Lower leg skin (tissue), 4 donors: ENCODE measurements around the gene SH2D7. TPM values are rescaled to one million over a fixed set of nuclear protein-coding genes. Genes with fewer than 3 reads are reported as not detected.

ENCODE experiments used
- DNase-seq, 2 donors: peaks; one replicate each; pipeline ENCODE4 v3.0.0-alpha.2; 2019; ENCODE audit warnings: low spot score in 2 of 2
- H3K4me3 ChIP-seq: fragments of 200-600 bp; sonication (generic); 2 replicates; pipeline ENCODE4 v1.5.1; 2017; ENCODE audit warnings: mild to moderate bottlenecking, low read depth; ENCODE audit not compliant: poor library complexity, severe bottlenecking
- POLR2A ChIP-seq, 2 donors: fragments of 450-650 bp; IDR thresholded peaks; one replicate each; pipeline ENCODE4 v1.6.1; 2016 to 2017; ENCODE audit warnings: antibody characterized with exemption in 2 of 2, mild to moderate bottlenecking in 1 of 2, moderate library complexity in 1 of 2
- WGBS, 2 donors: methylation state at CpG; one replicate each; pipeline ENCODE4 v1.1.5; 2018; 5-methylcytosine and 5-hydroxymethylcytosine counted together
- intact Hi-C: fragments of 100-400 bp; cut with DNase I; formaldehyde crosslinking; loops from one replicate; pipeline ENCODE4 v1.15.0; 2023; ENCODE audit warnings: low total_unique reads
- total RNA-seq, 4 donors: library from RNA; depleted of rRNA; stranded (reverse); fragments of >200 nt; gene quantifications; one replicate each; pipeline ENCODE4 v1.1.0, GENCODE V29; 2016
- TF ChIP-seq, protein P1 (sequence below), 3 donors: fragments of 450-650 bp; IDR thresholded peaks; one replicate each; pipeline ENCODE4 v1.5.1; 2016; ENCODE audit warnings: antibody characterized with exemption in 3 of 3, mild to moderate bottlenecking in 3 of 3, moderate library complexity in 2 of 3

The SH2D7 gene
- total RNA-seq, 4 donors from 2014 or later, result not detected

DNA sequence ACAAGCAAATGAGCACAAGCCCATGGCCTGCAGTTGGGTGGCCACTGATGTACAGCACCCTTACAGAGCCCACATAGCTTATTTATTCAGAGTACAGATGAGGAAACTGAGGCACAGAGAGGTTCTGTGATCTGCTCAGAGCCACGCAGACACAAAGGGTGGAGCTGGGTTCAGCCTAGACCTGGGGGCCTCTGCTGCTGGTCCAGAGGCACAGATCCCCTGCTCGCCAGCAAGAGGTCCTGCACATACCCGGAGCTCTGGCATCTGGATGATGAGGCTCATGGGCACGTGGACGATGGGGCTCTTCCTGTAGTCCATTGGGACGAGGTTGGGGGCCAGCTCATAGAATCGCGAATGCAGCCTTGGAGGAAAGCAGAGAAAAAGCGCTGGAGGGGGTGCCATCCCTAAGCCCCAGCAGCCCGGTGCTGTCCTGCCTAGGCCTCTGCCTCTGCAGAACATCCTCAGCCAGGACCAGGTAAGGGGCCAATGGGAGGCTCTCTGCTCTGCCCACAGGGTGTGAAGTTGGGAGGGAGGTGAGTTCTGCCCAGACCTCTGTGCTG lies 18.6 kb downstream of the SH2D7 start:
- 92 to 98% methylated on average over 9 to 10 of the region's 10 CpGs for WGBS, 2 donors
- intact Hi-C loops, result loop anchor here (5.0 kb wide), 1 partner anchor 131 kb away; no protein-coding TSS in a partner anchor

DNA sequence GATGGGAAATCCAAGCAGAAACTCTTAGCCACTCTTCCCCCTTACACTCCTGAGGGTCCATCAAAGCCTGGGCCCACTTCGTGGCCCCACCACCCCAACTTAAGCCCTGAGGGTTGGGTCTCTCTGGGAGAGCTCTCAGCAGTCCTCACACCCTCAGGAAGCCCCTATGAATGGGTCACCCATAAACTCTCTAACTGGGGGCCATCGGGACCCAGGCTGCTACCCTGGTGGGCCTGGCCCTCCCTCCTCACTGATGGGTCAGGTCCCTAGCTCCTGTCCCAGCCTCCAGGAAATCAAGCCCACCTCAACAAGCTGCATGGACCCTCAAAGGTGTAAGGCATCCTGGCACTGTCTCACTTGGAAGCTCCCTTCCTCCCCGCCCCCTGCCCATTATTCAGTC lies 19.4 kb downstream of the SH2D7 start:
- no peak for DNase-seq
- 76 to 100% methylated on average over 3 of the region's 3 CpGs for WGBS, 2 donors
- no peak for TF ChIP-seq POLR2A (IDR thresholded peaks at IDR 0.05)
- TF ChIP-seq, protein P1, sequence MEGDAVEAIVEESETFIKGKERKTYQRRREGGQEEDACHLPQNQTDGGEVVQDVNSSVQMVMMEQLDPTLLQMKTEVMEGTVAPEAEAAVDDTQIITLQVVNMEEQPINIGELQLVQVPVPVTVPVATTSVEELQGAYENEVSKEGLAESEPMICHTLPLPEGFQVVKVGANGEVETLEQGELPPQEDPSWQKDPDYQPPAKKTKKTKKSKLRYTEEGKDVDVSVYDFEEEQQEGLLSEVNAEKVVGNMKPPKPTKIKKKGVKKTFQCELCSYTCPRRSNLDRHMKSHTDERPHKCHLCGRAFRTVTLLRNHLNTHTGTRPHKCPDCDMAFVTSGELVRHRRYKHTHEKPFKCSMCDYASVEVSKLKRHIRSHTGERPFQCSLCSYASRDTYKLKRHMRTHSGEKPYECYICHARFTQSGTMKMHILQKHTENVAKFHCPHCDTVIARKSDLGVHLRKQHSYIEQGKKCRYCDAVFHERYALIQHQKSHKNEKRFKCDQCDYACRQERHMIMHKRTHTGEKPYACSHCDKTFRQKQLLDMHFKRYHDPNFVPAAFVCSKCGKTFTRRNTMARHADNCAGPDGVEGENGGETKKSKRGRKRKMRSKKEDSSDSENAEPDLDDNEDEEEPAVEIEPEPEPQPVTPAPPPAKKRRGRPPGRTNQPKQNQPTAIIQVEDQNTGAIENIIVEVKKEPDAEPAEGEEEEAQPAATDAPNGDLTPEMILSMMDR (IDR thresholded peaks at IDR 0.05), result no peak
- no peak overlapping the region for H3K4me3 ChIP-seq
- intact Hi-C loops, result loop anchor here (5.0 kb wide), 1 partner anchor 131 kb away; no protein-coding TSS in a partner anchor

More for the DNA sequence above, 18.6 kb downstream of the SH2D7 start:
- TF ChIP-seq, protein P1 (IDR thresholded peaks at IDR 0.05), result no peak
- TF ChIP-seq POLR2A (IDR thresholded peaks at IDR 0.05), result no peak
- no peak for DNase-seq
- no peak overlapping the region for H3K4me3 ChIP-seq

DNA sequence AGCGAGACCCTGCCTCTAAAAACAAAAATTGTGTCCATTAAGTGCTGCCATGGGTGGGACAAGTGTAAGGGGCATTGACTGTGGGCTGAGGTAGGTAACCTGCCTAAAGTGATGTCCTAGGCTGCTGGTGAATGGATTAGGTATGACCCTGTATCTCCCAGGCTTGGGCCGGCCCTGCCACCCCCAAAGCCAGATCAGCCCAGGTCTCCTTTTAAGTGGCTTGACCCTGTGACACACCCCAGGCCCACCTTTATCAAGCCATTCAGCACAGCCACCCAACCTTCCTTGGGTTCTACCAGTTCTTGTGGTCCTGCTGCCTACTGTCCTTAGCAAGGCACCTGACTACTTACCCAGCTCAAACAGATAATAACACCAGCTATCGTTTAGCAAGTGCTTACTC lies 20.2 kb downstream of the SH2D7 start:
- intact Hi-C loops, result loop anchor here (5.0 kb wide), 1 partner anchor 130 kb away; no protein-coding TSS in a partner anchor
- TF ChIP-seq, protein P1 (IDR thresholded peaks at IDR 0.05), result no peak
- no peak for TF ChIP-seq POLR2A (IDR thresholded peaks at IDR 0.05)
- no peak overlapping the region for H3K4me3 ChIP-seq
- DNase-seq, result no peak
- WGBS, 2 donors, result 72 to 76% methylated on average over 3 of the region's 3 CpGs

DNA sequence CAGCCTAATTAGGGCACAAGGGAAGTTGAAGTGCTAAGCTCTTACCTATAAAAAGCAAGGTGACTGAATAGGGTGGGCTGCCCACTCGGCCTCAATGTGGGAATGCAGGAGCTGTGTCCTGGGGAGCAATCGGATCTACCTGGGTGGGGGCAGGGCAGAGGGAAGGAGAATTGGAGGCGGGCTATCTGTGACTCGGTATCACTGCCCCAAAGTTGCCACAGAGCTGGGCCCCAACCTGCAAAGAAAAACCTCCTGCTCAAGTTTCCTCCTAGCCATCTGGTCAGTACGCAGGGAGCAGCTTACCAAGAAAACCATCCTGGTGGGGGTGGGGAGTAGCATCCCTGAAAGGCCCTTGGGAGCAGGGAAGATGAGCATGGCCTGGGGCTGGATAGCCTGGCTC lies 28.2 kb downstream of the SH2D7 start:
- 85 to 89% methylated on average over 5 of the region's 5 CpGs for WGBS, 2 donors
- no peak for DNase-seq
- TF ChIP-seq, protein P1 (IDR thresholded peaks at IDR 0.05), result no peak
- TF ChIP-seq POLR2A (IDR thresholded peaks at IDR 0.05), result no peak
- no peak overlapping the region for H3K4me3 ChIP-seq
- intact Hi-C loops, result no loop called here

GRCh38 chr15:78125267-78125666 lies 32.9 kb downstream of the SH2D7 start:
- DNase-seq, result no peak
- WGBS, 2 donors, result 70 to 80% methylated on average over 3 of the region's 3 CpGs
- H3K4me3 ChIP-seq, result no peak overlapping the region
- intact Hi-C loops, result loop anchor here (5.0 kb wide), 1 partner anchor 117 kb away; no protein-coding TSS in a partner anchor
- TF ChIP-seq, protein P1 (IDR thresholded peaks at IDR 0.05), result no peak
- no peak for TF ChIP-seq POLR2A (IDR thresholded peaks at IDR 0.05)

GRCh38 chr15:78127882-78128281 lies 35.5 kb downstream of the SH2D7 start:
- H3K4me3 ChIP-seq, result no peak overlapping the region
- 88 to 95% methylated on average over 2 of the region's 2 CpGs for WGBS, 2 donors
- TF ChIP-seq POLR2A (IDR thresholded peaks at IDR 0.05), result no peak
- TF ChIP-seq, protein P1 (IDR thresholded peaks at IDR 0.05), result no peak
- intact Hi-C loops, result loop anchor here (5.0 kb wide), 1 partner anchor 114 kb away; no protein-coding TSS in a partner anchor
- DNase-seq, result no peak
